NCI-H1930 (cell line): Measurements from ENCODE around the gene PTPRM.
"Not testable (repeated sequence)": the region's sequence is repeated elsewhere in the genome, so short reads cannot be mapped to it uniquely, and the experiment has no call there.

Experiments used
- DNase-seq, 2 experiments: peaks; one replicate each; lab custom pipeline; 2025; lab: John Stamatoyannopoulos, UW

PTPRM gene

GRCh38 chr18:7727361-7728076 is 160.4 kb downstream of the PTPRM start:
- no peak for DNase-seq

GRCh38 chr18:7728297-7728696 is 161.2 kb downstream of the PTPRM start:
- DNase-seq = no peak

GRCh38 chr18:7729868-7730267 is 162.8 kb downstream of the PTPRM start:
- DNase-seq = no peak

GRCh38 chr18:7730682-7731081 is 163.6 kb downstream of the PTPRM start:
- DNase-seq = no peak

GRCh38 chr18:7733642-7734041 is 166.5 kb downstream of the PTPRM start:
- no peak for DNase-seq

- DNase-seq = no peak
These were observed 168.1 kb downstream of the PTPRM start for GRCh38 chr18:7735196-7735595.

- DNase-seq = no peak
These were observed 168.6 kb downstream of the PTPRM start for GRCh38 chr18:7735626-7736175.

- DNase-seq = not testable (repeated sequence)
These were observed 169.4 kb downstream of the PTPRM start for GRCh38 chr18:7736526-7736925.

GRCh38 chr18:7737550-7737949 is 170.4 kb downstream of the PTPRM start:
- no peak for DNase-seq

- no peak for DNase-seq
These were observed 173.7 kb downstream of the PTPRM start for GRCh38 chr18:7740821-7741220.

- DNase-seq = no peak
These were observed 174.5 kb downstream of the PTPRM start for GRCh38 chr18:7741640-7742039.

GRCh38 chr18:7742224-7742623 is 175.1 kb downstream of the PTPRM start:
- DNase-seq = no peak

- DNase-seq = no peak
These were observed 176.1 kb downstream of the PTPRM start for GRCh38 chr18:7743256-7743655.

GRCh38 chr18:7746106-7746505 is 179.0 kb downstream of the PTPRM start:
- DNase-seq = no peak

GRCh38 chr18:7748251-7749007 is 181.3 kb downstream of the PTPRM start:
- DNase-seq = no peak

GRCh38 chr18:7749008-7749405 is 181.9 kb downstream of the PTPRM start:
- no peak for DNase-seq

GRCh38 chr18:7749510-7749981 is 182.4 kb downstream of the PTPRM start:
- no peak for DNase-seq

GRCh38 chr18:7750095-7750663 is 183.1 kb downstream of the PTPRM start:
- no peak for DNase-seq

GRCh38 chr18:7750966-7751365 is 183.8 kb downstream of the PTPRM start:
- DNase-seq = no peak

- no peak for DNase-seq
These were observed 187.1 kb downstream of the PTPRM start for GRCh38 chr18:7754258-7754657.

- no peak for DNase-seq
These were observed 187.6 kb downstream of the PTPRM start for GRCh38 chr18:7754725-7755181.

- no peak for DNase-seq
These were observed 188.8 kb downstream of the PTPRM start for GRCh38 chr18:7755753-7756475.
